ENCODE results near the gene LILRB5.
"Not testable (repeated sequence)": the region's sequence is repeated elsewhere in the genome, so short reads cannot be mapped to it uniquely, and the experiment has no call there.

The LILRB5 gene

DNA sequence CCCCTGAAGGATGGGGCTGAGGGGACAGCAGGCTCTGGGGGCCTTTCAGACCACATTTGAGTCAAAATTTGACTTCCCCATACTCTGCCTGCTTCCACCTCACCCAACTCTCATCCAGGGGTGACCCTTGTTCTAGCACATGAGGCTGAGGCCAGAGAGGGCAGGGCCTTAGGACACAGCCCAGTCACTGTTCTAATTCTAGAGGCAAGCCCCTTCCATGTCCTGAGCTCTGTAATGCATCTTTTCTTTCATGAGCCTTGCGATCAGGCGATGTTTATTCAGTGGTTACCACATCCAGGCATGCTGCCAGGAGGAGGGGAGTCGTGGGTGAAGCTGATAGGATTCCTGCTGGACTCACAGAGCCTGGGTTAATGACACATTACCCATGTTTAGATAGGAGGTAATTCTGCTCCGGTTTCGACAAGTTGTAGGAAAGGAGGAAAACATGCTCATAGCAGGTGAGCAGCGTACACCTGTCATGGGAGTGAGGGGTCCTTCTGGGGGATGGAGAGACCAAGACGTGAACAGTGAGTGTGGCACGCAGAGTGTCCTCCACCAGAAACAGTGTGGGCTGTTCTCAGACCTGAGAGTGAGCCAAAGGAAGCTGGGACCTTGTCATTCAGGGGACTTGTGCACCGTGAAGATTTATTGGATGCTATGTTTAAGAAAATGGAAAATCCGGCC lies 47.1 kb downstream of the LILRB5 start:
- DNase-seq: peak; percentile 50

DNA sequence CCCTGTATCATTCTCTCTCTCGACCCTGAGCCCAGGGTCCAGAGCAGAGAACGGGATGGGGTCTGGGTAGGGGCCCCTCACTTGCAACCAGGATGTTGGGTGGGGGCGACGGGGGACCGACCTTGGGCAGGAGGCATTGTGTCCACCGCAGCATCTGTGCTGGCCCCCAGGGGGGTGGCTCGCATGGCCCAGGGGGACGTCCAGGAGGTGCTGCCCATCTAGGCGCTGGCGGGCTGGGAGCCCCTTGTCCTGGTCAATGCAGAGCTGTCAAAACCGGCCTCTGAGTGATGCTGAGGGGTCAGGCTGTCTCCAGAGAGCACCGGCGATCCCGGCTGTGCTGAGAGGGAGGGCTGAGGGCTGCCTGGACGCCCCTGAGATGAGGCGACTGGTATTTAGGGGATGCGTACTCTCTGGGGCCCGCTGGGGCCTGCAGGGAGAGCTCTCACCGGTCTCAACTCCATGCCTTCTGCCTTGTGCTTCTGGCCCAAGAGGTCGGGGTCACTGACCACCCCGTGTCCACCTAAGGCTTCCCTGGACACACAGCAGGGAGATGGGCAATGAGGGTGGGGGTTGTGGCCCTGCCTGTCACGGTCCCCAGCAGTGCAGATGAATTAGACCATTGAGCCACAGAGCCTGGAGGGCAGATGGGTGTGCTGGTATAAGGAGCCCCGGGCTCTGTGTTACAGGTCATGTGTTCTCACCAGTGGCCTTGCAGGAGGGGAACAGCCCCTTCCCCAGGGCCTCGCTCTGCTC lies 47.8 kb downstream of the LILRB5 start:
- DNase-seq: peak; percentile 43

DNA sequence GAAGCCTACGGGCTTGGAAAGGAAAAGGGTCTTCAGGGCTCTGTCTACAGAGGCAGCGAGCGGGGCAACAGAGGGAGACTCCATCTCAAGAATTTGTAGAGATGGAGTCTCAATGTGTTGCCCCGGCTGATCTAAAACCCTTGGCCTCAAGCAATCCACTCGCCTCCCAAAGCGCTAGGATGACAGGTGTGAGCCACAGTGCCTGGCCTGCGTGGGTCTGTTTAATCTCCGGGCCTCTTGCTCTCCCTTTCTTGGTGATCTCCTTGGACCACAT lies 48.4 kb downstream of the LILRB5 start:
- no peak for DNase-seq

DNA sequence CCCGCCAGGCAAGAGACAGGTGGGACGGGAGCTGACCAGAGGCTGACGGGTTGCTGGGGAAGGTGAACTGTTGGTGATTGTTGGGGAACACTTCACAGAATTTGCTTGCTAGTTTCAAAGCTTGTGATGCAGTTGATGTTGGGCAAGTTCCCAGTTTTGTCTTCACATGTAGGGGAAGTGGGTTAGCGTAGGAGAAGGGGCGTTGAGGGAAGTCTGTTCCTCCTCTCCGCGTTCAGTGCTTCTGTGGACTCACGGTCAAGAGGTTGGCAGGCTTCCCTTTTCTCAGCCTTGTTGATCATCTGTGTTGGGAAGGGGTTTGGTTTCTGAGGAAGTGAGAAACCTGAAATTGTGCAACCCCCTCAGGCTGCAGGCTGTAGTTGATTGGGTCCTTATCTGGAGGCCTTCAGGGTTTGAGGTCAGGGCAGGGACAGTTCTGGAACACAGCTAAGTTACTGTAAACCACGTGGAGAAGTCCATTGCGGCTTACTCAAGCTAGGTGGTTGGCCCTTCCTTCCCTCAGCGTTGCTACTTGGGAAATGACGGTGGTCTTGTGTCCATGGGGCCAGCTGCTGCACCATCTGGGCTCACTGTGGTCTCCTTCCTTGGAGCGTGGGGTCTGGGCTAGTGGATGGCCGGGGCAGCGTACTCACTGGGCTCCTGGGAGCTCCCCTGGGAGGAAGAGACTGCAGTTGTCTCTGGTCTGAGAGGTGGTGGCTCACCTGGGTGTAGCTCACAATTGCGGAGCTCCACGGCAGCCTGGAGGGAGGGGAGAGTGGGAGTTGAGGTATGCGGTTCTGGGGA lies 48.9 kb downstream of the LILRB5 start:
- DNase-seq: peak; percentile 67

DNA sequence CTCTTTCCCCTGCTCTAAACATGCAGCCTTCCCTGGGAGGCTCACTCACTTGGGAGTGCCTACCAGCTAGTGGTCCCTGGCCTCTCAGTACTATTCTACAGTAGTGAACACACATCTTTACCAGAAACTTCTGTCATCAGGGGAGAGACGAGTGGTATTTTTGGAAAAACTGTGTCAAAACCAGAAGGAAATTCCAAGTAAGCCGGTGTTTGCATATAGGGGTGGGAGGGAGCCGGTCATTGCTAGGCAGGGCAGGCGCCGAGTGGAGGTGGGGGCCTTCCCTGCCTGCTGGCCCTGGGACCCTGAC lies 49.4 kb downstream of the LILRB5 start:
- no peak for DNase-seq

DNA sequence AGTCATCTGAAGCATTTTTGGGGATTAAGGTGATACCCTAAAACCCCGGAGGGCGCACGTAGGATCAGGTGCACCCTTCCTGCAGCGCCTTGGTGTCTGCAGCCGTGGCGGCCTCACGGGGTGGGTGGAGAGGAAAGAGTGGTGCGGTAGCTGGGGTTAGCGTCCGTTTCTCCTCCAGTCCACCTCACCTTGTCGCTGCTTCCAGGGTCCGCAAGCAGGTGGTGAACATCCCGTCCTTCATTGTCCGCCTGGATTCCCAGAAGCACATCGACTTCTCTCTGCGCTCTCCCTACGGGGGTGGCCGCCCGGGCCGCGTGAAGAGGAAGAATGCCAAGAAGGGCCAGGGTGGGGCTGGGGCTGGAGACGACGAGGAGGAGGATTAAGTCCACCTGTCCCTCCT lies 49.9 kb downstream of the LILRB5 start:
- not testable (repeated sequence) for DNase-seq

DNA sequence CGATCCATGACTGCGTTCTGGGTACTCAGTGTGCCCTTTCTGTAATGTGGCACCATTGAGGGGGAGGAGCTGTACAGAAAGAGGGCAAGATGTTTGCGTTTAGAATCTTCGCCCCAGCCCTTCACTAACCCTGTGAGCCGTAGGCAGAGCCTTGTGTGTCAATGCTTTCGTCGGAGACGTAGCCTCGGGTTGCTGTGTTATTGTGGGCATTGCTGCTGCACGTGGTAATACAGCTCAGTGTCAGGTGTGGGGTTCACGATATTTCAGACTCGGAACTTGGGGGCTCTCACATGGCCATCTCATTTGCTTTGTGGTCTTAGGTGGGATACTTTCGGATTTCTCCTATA lies 50.3 kb downstream of the LILRB5 start:
- no peak for DNase-seq

DNA sequence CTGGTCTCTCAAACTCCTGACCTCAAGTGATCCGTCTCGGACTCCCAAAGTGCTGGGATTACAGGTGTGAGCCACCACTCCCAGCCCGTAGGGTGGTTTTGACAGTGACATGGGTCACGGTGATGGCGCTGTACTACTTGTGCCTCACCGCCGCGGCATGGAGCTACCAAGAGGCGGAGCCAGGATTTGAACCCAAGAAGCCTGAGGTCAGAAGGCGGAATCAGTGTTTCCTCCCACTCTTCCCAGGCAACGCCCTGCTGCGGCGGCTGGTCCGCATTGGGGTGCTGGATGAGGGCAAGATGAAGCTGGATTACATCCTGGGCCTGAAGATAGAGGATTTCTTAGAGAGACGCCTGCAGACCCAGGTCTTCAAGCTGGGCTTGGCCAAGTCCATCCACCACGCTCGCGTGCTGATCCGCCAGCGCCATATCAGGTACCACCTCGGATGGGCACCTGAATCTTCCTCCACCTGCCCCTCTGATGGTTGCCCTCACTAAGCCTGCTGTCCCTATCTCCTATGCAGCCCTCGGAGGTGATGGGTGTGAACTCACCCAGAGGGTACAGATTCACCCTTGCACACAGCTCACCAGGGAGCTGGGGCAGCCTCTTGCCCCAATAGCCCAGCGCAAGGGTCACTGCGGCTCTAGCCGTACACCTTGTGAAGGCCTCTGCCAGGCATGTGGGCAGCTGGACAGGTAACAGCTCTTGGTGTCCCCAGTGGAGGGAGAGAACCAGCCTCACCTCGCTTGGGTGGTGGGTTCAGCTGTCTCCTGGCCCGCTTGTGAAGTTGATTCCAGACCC lies 50.8 kb downstream of the LILRB5 start:
- no peak for DNase-seq

DNA sequence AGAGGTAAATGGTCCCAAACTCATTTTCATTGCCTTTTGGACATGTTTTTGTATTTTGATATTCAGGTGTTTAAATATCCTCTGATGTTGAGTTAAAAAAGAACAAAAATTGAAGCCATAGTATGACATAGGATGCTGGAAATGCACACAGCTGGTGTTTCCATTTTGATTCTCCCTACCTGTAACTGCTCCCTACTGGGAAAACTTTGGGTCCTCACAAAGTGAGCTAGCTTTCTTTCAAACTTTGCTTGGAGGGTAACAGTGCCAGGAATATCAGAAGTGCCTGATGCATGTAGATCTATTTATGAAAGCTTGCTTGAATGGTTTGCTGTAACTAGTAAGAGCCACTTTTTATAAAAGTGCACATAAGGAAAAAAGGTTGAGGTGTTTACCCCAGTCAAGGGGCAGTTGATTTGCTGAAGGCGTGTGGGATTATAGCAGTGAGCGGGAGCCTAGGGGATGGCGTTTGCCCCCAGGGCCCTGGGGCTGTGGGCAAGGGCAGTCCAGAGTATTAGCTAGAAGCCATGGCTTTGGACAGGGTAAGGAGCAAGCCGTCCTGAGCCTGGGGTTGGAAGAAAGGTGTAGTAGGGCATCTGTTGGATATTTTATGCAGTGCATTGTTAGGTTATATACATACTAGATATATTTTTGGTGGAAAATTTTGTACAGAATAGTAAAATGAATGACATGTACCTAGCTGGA lies 52.2 kb downstream of the LILRB5 start:
- DNase-seq: no peak

DNA sequence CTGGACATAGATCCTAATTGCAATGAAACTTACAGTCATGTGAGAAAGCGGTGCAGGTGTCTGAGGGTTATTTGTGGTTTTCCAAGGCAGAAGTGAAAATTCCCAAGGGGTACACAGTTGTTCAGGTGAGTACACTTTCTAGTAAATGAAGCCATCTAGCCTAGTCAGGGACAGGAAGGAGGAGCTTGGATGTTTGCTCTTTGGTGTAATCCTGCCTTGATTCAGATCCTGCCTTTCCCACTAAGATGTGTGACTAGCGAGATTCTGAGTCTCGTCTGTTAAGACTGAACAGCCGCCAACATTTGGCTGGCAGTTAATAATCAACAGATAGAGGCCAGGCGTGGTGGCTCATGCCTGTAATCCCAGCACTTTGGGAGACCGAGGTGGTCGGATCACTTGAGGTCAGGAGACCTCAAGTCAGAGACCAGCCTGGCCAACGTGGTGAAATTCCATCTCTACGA lies 53.9 kb downstream of the LILRB5 start:
- DNase-seq: no peak

DNA sequence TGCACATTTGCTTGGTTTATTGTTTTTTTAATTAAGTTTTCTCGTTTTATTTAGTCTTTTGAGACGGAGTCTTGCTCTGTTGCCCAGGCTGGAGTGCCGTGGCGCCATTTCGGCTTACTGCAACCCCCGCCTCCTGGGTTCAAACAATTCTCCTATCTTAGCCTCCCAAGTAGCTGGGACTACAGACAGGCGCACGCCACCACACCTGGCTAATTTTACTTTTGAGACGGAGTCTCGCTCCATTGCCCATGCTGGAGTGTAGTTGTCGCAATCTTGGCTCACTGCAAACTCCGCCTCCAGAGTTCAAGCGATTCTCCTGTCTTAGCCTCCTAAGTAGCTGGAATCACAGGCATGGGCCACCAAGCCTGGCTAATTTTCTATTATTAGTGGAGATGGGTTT lies 55.1 kb downstream of the LILRB5 start:
- DNase-seq: no peak

DNA sequence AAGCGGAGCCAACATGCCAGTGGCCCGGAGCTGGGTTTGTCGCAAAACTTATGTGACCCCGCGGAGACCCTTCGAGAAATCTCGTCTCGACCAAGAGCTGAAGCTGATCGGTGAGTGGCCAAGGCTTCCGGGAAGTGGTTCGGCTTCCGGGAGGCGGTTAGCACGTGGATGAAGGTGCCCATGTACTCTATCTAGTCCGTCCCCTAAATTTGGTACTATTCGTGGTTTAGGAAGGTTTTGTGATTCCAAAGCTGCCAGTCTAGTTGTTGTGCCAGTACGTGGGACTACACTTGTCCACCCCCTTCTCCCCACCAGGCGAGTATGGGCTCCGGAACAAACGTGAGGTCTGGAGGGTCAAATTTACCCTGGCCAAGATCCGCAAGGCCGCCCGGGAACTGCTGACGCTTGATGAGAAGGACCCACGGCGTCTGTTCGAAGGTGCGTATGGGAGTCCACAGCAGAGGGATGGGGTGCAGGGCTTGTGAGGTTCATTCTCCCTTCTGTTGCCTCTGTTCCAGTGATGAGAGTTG lies 55.8 kb downstream of the LILRB5 start:
- DNase-seq: no peak
